Activated naive CD4-positive, alpha-beta T cell treated with anti-CD3 and anti-CD28 coated beads, Interleukin-2, amount 10 ng/mL, durations not matched to agents 7 days and 5 days (primary cell): ENCODE data around the gene CCER1.

Experiments
- CTCF ChIA-PET: fragments of 350-600 bp; sonication (Branson Sonifier 250); formaldehyde crosslinking; loops from one replicate; lab custom pipeline; 2021; ENCODE audit warnings: antibody characterized with exemption; lab: Charles Lee
- DNase-seq: peaks from one replicate; pipeline ENCODE4 v3.0.0-alpha.2; 2020
- H3K27ac Mint-ChIP-seq: one replicate; pipeline ENCODE4 v1.8.0; 2021; ENCODE audit warnings: mild to moderate bottlenecking, moderate library complexity, mixed read lengths
- H3K27me3 Mint-ChIP-seq: one replicate; pipeline ENCODE4 v1.8.0; 2021; ENCODE audit warnings: mild to moderate bottlenecking, mixed read lengths
- H3K36me3 Mint-ChIP-seq: one replicate; pipeline ENCODE4 v1.8.0; 2021; ENCODE audit warnings: mixed read lengths
- H3K4me1 Mint-ChIP-seq: one replicate; pipeline ENCODE4 v1.8.0; 2021; ENCODE audit warnings: mixed read lengths
- H3K4me3 Mint-ChIP-seq: one replicate; pipeline ENCODE4 v1.8.0; 2021; ENCODE audit warnings: mild to moderate bottlenecking, moderate library complexity, mixed read lengths
- H3K9me3 Mint-ChIP-seq: one replicate; pipeline ENCODE4 v1.8.0; 2021; ENCODE audit warnings: mixed read lengths

The CCER1 gene

DNA sequence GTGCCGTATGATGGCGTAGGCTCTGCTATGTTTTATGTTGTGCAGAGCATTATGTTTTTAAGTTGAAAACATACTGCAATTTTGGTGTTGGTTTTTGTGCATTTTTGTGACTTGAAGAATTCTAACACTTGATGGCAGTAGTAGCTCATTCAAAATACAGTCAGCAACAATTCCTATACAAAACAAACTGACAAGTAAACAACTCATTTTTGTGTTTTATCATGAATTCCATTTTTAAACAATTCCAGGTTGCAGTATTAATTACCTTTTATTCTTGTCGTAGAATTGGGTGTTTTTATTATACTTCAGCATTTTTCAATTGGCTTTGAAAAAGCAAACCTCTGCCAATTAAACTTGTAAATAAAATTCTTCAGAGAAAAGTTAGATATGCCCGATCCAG, 4.1 kb upstream of the CCER1 start:
- Mint-ChIP-seq H3K36me3 (no peaks in the 10 kb centered on the region), H3K9me3 (no peaks in the 10 kb centered on the region), H3K27ac (no peak overlapping the region), H3K4me1 (no peaks in the 10 kb centered on the region), H3K4me3 (no peak overlapping the region), H3K27me3 (no peaks in the 10 kb centered on the region)
- CTCF ChIA-PET, result interaction anchor here (0.8 to 1.6 kb wide), 7 partner anchors 11 to 371 kb away, joined by 3 to 7 read pairs (median 3); no protein-coding TSS in a partner anchor
- no peak for DNase-seq

DNA sequence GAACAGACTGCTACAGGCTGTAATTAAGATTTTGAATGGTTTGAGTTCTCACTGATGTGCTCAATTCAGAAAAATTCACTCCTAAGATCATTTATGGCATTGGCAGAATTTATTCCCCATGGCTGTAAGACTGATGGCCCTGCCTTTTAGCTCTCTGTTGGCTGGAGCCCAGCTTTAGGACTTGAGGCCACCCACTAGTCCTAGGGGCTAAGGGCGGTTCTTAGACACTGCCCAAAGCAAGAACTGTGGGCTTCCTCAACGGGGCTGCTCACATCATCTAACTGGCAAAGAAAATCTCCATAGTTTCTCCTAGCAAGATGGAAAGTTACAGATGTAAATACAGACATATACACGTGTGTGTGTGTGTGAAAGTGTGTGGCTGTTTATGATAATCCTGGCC, 3.4 kb upstream of the CCER1 start:
- Mint-ChIP-seq H3K4me1 (no peaks in the 10 kb centered on the region), H3K4me3 (no peak overlapping the region), H3K27me3 (peaks cover 4% of the 10 kb centered on the region), H3K36me3 (no peaks in the 10 kb centered on the region), H3K9me3 (no peaks in the 10 kb centered on the region), H3K27ac (no peak overlapping the region)
- no peak for DNase-seq
- CTCF ChIA-PET, result interaction anchor here (0.9 to 1.6 kb wide), 5 partner anchors 13 to 150 kb away, joined by 3 to 7 read pairs (median 5); no protein-coding TSS in a partner anchor

DNA sequence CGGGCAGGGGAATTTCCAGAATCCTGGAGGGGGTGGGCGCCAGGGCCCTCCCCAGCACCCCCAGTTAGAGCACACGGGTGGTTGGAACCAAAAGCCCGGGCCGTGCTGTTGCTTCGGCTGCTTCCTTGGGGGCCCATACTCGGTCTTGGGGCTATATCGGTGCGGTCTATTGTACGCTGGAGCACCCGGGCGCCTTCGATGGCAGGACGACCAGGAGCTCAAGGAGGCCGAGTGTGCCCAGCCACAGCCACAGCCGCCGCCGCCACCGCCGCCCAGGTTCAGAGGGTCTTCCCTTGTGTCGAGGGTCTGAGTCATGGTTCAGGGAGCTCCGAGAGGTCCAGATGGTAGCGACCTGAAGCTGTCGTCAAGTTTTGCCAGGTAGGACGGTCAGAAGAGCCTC, 548 bp downstream of the CCER1 start:
- CTCF ChIA-PET, result no interaction called here
- Mint-ChIP-seq H3K4me3 (no peak overlapping the region), H3K27ac (no peak overlapping the region), H3K4me1 (no peaks in the 10 kb centered on the region), H3K27me3 (peaks cover 4% of the 10 kb centered on the region), H3K36me3 (no peaks in the 10 kb centered on the region), H3K9me3 (no peaks in the 10 kb centered on the region)
- DNase-seq, result no peak

DNA sequence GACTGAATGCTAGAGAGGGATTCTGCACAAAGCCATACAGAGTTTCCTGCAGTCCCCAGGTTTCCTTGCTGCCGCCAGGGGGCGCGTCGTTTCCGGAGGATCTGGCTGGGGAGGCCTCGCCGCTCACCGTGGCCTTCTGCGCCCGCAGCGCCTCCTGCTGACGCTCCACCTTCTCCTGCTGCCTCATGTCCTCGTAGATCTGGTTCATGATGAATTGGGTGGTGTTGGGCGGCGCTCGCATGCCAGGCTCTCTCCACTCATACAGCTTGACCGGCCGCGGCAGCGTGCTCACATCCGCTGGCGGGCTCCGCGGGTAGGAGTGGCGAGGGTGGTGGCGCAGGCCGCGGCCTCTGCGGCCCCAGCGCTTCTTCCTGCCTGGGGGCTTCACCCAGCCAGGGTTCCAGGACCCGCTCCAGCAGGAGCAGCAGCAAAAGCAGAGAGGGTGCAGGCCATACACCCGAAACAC, 987 bp downstream of the CCER1 start:
- CTCF ChIA-PET, result interaction anchor here (1.0 to 1.9 kb wide), 2 partner anchors 9 to 13 kb away, joined by 4 to 5 read pairs; no protein-coding TSS in a partner anchor
- no peak for DNase-seq
- Mint-ChIP-seq H3K9me3 (no peaks in the 10 kb centered on the region), H3K36me3 (no peaks in the 10 kb centered on the region), H3K4me1 (no peaks in the 10 kb centered on the region), H3K27me3 (peaks cover 4% of the 10 kb centered on the region), H3K4me3 (no peak overlapping the region), H3K27ac (no peak overlapping the region)

DNA sequence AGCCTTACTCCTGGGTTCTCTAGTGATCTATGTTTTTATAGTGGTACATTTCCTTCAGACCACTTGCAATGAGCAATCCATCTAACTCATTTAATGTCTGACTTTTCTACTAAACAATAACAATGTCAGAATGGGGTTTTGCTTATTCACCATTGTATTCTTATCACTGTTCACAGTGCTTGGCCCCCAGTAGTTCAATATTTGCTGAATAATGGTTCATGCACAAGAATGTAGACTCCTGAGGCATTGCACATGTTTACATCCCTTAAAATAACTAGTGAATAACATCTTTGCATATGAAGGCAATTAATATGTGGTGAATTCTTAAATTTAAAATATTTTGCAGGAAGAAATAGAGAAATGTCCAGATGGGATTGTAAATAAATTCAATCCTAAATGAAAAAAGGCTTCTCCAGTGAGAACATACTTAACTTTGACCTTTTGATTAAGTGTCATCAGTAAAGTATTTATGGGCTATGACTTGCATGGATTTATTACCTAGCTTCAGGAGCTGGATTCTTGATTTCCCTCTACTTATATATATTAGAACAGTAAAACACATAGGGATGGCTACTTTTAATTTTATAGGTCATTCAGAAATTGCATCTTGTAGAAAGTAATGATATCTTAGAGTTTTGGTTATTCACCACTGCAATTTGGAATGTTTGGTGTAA, 3.4 kb downstream of the CCER1 start:
- CTCF ChIA-PET, result no interaction called here
- Mint-ChIP-seq H3K27me3 (peaks cover 4% of the 10 kb centered on the region), H3K27ac (no peak overlapping the region), H3K4me3 (no peak overlapping the region), H3K36me3 (no peaks in the 10 kb centered on the region), H3K4me1 (no peaks in the 10 kb centered on the region), H3K9me3 (no peaks in the 10 kb centered on the region)
- DNase-seq, result no peak

DNA sequence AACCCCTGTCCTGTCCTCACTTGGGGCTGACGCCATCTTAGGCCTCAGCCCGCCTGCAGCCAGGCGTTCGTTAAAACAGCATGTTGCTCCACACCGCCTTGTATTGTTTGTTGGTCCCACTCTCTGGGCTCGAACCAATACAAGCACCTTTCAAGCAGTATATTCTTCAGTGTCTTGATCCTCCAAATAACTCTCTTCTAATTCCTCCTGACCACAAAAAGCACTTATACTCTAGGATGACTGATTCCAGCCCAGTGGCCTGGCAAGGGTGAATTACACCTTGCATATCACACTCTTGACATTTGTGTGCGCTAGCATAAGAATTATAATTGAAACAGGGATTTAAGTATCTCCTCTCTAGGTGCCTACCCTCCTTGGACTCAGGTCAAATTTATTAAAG, 7.1 kb downstream of the CCER1 start:
- no peak for DNase-seq
- Mint-ChIP-seq H3K36me3 (no peaks in the 10 kb centered on the region), H3K27ac (no peak overlapping the region), H3K27me3 (no peaks in the 10 kb centered on the region), H3K4me3 (no peak overlapping the region), H3K9me3 (no peaks in the 10 kb centered on the region), H3K4me1 (no peaks in the 10 kb centered on the region)
- CTCF ChIA-PET, result interaction anchor here (1.3 kb wide), 1 partner anchor 1703 kb away, joined by 4 read pairs; no protein-coding TSS in a partner anchor

DNA sequence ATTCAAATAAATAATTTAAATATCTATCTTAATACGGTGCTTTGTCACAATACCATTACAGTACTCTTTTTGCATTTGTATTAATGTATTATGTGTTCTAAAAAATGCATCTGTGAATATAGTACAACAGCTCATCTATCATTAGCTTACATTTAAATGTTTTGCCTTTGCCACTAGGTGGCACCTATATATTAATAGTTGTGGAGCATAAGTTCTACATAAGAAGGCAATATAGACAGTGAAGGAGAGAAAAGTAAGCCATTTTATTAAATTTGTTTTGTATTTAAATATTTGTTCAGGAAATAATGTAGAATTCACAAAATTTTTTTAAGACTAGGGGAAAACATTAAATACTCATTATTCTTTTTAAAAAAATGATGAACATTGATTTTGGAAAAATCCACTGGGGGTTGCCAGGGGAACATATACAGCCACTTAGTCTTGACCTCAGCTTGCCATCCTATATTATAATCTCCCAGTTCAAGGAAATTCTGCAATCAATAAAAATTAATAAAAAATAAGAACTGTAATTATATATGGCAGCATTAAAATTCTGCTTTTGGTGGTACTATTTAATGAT, 9.8 kb downstream of the CCER1 start:
- CTCF ChIA-PET, result interaction anchor here (0.5 to 2.7 kb wide), 6 partner anchors 8 to 1063 kb away, joined by 3 to 18 read pairs (median 6); no protein-coding TSS in a partner anchor
- no peak overlapping the region for H3K27ac Mint-ChIP-seq
- H3K27me3 Mint-ChIP-seq, result no peaks in the 10 kb centered on the region
- no peak overlapping the region for H3K4me3 Mint-ChIP-seq
- H3K4me1 Mint-ChIP-seq, result no peaks in the 10 kb centered on the region
- no peak for DNase-seq
- H3K36me3 Mint-ChIP-seq, result no peaks in the 10 kb centered on the region
- no peaks in the 10 kb centered on the region for H3K9me3 Mint-ChIP-seq

DNA sequence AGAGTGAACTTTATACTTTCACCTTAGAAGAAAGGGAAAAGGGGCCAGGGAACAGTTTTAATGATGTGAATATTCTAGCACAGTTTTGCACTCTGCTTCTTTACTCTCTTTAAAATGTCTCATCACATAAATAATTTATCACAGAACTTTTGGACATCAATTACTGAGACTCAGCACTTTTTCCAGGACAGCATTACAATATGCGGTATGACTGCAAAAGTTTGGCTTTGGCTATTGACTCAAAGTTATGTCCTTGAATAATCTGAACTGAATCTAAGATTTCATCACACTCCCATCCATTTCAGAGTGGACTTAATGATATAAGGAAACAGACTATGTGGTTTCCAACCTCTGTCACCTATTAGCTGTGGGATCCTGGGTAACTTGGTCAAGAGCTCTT, 11.7 kb downstream of the CCER1 start:
- Mint-ChIP-seq H3K27me3 (peaks cover 5% of the 10 kb centered on the region), H3K4me1 (no peaks in the 10 kb centered on the region), H3K27ac (no peak overlapping the region), H3K4me3 (no peak overlapping the region), H3K9me3 (no peaks in the 10 kb centered on the region), H3K36me3 (no peaks in the 10 kb centered on the region)
- no peak for DNase-seq
- CTCF ChIA-PET, result interaction anchor here (0.5 to 2.0 kb wide), 4 partner anchors 37 to 669 kb away, joined by 3 to 11 read pairs (median 4); no protein-coding TSS in a partner anchor

DNA sequence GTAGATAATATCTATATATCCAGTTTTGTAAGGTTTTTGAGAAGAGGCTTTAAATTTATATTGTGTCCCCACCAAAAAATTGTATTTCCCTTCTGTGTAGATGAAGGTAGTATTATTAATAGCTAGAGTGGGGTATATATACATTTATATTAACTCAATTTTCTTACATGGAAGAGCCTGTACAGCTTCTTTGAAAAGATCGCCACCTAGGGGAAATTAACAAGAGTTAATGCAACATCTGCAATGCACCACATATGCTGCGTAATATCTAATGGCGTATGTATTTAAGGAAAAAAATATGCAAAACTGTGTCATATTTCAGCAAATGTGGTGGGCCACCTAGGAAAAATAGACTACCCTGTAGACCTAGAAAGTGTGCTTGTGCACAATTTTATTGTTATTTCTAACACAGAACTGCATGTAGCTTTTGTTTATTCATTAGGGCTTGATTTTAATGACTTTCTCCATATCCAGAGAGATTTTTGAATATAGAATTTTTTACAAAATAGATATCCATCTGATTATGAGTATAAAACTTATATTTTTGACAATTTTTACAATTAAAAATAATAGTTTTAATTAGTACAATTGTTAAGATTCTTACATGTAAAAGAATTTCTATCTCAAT, 14.0 kb downstream of the CCER1 start:
- H3K4me3 Mint-ChIP-seq, result no peak overlapping the region
- H3K4me1 Mint-ChIP-seq, result no peaks in the 10 kb centered on the region
- no peak overlapping the region for H3K27ac Mint-ChIP-seq
- H3K27me3 Mint-ChIP-seq, result peaks cover 15% of the 10 kb centered on the region
- no peak for DNase-seq
- H3K9me3 Mint-ChIP-seq, result no peaks in the 10 kb centered on the region
- H3K36me3 Mint-ChIP-seq, result no peaks in the 10 kb centered on the region
- CTCF ChIA-PET, result interaction anchor here (1.2 kb wide), 1 partner anchor 12 kb away, joined by 5 read pairs; no protein-coding TSS in a partner anchor

DNA sequence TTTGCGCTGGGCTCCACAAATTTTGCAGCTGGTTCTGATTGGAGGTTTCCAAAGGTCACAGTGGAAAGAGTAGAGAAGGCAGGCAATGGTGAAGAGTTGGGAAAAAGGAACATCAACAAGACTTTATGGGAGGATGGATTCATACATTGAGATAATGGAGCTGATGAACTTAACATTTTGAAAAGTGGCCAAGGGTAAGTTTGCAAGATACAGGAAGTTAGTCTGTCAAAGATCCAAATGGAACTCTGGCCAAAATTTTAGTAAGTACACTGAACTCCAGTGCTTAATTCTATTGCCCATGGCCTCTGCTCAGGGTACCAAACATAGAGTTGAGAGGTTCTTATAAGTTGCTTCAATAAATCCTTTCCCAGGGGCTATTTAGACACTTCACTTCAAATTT, 15.6 kb downstream of the CCER1 start:
- Mint-ChIP-seq H3K9me3 (no peaks in the 10 kb centered on the region), H3K4me1 (no peaks in the 10 kb centered on the region), H3K36me3 (no peaks in the 10 kb centered on the region), H3K27ac (no peak overlapping the region), H3K27me3 (peaks cover 19% of the 10 kb centered on the region), H3K4me3 (no peak overlapping the region)
- DNase-seq, result no peak
- CTCF ChIA-PET, result interaction anchor here (1.3 kb wide), 2 partner anchors 35 to 1922 kb away, joined by 3 read pairs; no protein-coding TSS in a partner anchor

DNA sequence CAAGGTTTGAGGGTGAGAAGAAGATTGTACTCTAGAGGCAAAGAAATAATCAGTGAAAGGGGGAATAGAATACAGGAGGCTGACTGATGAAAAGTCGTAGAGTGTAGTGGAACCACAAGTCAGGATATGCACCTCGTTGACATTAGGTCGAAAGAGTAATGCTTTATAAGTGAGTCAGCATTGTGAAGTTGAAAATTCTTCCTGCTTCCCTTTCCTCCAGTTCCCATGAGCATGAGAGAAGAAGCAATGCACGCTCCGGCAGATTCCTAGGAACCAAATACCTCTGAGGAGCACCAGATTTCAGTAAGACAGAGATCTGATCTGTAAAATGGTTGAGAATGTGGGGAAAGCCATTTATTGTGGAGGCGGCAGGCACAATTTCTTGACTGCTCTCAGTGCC, 16.5 kb downstream of the CCER1 start:
- H3K4me1 Mint-ChIP-seq, result no peaks in the 10 kb centered on the region
- H3K4me3 Mint-ChIP-seq, result no peak overlapping the region
- no peak overlapping the region for H3K27ac Mint-ChIP-seq
- H3K36me3 Mint-ChIP-seq, result no peaks in the 10 kb centered on the region
- CTCF ChIA-PET, result no interaction called here
- DNase-seq, result no peak
- H3K9me3 Mint-ChIP-seq, result no peaks in the 10 kb centered on the region
- H3K27me3 Mint-ChIP-seq, result peaks cover 19% of the 10 kb centered on the region

DNA sequence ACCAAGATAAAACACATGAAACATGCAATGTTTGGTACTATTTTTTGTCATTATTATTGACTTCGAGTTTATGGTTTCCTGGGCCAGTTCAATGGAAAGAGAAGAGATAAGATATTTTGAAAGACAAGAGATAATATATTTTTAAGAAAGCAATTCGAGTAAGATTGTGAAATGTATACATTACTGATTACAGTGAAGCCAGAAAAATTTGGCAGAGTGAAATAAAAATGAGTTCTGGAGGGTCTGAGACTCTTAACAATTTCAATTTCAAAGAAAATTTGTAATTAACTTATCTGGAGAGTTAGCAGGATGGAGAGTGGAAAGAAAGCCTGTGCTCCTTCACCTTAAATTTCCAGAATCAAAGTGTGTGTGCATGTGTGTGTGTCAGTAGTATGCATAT, 17.3 kb downstream of the CCER1 start:
- no peak overlapping the region for H3K27ac Mint-ChIP-seq
- H3K27me3 Mint-ChIP-seq, result peaks cover 19% of the 10 kb centered on the region
- no peak for DNase-seq
- CTCF ChIA-PET, result interaction anchor here (3.7 kb wide), 1 partner anchor 8 kb away, joined by 18 read pairs; no protein-coding TSS in a partner anchor
- no peaks in the 10 kb centered on the region for H3K36me3 Mint-ChIP-seq
- H3K4me1 Mint-ChIP-seq, result no peaks in the 10 kb centered on the region
- no peaks in the 10 kb centered on the region for H3K9me3 Mint-ChIP-seq
- H3K4me3 Mint-ChIP-seq, result no peak overlapping the region

DNA sequence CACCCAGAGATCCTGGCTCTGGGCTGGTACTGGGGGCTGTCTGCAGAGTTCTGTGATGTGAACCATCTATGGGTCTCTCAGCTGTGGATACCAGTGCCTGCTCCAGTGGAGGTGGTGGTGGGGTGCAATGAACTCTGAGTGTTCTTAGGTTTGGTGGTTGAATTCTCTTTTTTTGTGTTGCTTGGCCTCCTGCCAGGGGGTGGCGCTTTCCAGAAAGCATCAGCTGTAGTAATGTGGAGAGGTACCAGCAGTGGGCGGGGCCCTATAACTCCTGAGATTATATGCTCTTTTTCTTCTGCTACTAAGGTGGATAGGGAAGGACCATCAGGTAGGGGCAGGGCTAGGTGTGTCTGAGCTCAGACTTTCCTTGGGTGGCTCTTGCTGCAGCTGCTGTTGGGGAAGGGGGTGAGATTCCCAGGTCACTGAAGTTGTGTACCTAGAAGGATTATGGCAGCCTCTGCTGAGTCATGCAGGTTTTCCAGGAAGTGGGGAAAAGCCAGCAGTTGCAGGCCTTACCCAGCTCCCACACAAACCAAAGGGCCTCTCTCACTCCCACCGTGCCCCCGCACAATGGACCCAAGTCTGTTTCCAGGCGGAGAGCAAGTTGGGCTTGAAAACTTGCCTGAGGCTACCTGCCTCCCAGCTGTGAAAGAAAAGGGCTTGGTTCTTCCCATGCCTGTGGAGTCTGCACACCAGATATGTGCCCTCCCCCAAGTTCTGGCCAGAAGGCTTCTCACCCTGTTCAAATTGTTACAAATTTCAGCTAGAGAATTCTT, 18.6 kb downstream of the CCER1 start:
- no peaks in the 10 kb centered on the region for H3K4me1 Mint-ChIP-seq
- DNase-seq, result no peak
- no peaks in the 10 kb centered on the region for H3K9me3 Mint-ChIP-seq
- H3K27me3 Mint-ChIP-seq, result peaks cover 19% of the 10 kb centered on the region
- no peaks in the 10 kb centered on the region for H3K36me3 Mint-ChIP-seq
- no peak overlapping the region for H3K4me3 Mint-ChIP-seq
- CTCF ChIA-PET, result interaction anchor here (1.1 to 3.7 kb wide), 3 partner anchors 9 to 31 kb away, joined by 3 to 18 read pairs (median 3); no protein-coding TSS in a partner anchor
- no peak overlapping the region for H3K27ac Mint-ChIP-seq

DNA sequence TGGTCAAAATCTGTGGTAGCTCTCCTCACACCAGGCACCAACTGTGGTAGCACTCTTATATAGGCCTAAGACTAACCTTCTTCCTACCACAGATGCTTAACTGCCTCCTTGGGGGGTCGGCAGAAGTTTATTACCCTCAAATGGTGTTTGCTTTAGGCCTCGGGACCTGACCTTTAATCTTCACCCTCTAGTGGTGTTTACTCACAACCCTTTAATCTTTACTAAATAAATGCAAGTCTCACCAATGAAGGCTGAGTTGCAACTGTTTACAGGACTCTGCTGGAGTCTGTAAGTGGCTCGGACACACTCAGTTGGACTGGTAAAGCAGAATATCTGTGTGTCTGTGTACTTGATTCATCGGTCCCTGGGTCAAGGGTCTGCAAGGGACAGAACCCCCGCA, 29.4 kb downstream of the CCER1 start:
- CTCF ChIA-PET, result no interaction called here
- Mint-ChIP-seq H3K27me3 (no peaks in the 10 kb centered on the region), H3K4me1 (no peaks in the 10 kb centered on the region), H3K9me3 (peaks cover 6% of the 10 kb centered on the region), H3K27ac (no peak overlapping the region), H3K36me3 (no peaks in the 10 kb centered on the region), H3K4me3 (no peak overlapping the region)
- no peak for DNase-seq
